Forelimb muscle (tissue), 1 donor: ENCODE data around the gene NUDT16L1. TPM values are rescaled to one million over a fixed set of nuclear protein-coding genes. Genes with fewer than 3 reads are reported as not detected.

Experiments
- DNase-seq: peaks from one replicate; pipeline ENCODE4 v3.0.0-alpha.2; 2013; ENCODE audit warnings: low read depth
- polyA plus RNA-seq: library from polyadenylated mRNA; unstranded; fragments of 120-200 nt; gene quantifications from one replicate; pipeline ENCODE4 v1.2.1, GENCODE V29; 2013; ENCODE audit not compliant: insufficient read length

The NUDT16L1 gene
- polyA plus RNA-seq, 1 donor: 23.3 TPM

DNA sequence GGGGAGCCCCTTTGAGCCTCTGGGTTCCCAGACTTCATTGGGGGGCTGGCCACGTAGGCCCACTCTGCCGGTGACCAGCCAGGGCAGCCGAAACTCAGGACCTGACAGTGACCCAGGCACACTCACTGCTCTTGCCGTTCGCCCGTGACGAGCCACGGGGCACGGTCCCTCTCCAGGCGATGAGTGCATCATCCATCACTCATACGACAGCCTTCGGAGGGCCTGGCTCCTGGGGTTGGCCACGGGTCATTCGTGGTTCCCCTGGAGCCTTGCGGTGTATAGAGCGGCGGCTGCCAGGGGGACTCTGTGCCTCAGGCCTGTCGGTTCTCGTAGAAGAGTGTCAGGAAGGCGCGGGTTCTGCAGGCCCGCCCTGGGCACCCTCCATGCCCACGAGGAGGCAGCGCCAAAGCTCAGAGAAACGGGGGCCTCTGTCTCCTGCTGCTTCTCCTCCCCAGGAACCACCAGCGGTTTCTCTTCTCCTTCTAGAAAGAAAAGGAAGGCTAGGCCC is 11.2 kb upstream of the NUDT16L1 start:
- DNase-seq: no peak

DNA sequence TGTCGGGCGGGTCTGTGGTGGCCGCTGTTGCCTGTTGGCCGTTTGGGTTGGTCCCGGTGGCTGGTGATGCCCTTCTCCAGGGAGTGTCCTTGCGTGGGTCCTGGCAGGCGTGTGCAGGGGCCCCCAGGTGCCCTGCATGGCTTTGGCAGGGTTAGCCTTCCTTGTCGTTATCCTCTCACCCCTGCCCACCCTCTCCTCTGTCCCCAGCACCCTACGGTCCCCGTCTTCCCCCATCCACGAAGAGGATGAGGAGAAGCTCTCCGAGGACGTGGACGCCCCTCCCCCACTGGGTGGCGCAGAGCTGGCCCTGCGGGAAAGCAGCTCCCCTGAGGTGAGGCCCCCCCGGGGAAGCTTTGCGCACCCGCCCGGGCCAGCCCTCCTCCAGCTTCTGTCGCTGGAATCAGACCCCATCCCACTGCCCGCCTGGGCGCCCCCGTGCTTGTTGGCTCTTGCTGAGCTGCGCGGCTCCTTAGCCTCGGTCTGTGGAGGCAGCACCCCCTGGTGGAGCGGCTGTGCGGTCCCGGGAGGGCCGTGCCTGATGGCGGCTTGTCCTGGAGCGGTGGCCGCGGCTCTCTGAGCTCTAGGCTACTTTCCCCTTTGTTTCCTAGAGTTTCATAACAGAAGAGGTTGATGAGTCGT is 10.6 kb upstream of the NUDT16L1 start:
- DNase-seq: no peak

DNA sequence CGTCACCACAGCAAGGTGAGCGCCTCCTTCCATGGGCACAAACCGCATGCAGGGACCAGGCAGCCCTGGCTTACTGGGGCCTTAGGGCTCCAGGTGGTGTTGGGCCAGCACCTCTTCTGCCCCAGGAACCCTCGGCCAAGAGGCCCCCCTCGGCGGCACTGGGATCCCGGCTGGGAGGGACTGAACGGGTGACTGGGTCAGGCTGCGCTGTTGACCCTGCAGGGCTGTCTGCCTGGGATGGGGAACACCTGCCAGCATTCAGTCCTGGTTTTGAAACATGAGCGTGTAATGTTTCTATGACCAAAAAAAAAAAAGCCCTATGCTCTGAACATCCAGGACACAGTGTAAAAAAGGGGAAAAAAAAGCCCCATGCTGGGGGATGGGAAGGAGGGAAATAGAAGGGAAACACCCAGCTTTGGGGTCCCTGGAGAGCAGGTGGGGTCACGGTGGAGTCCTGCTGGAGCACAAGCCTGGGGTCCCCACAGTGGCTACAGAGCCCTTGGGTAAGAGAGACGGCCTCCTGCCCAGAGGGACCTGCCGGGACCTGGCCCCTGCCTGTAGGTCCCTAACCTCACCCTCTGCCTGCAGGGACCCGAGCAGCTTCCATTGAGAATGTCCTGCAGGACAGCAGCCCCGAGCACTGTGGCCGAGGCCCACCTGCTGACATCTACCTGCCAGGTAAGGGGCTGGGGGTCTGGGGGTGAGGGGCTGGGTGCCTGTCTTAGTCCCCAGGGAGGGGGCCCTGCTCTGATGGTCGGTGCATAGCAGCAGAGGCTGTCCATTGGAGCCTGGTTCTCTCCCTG is 9.9 kb upstream of the NUDT16L1 start:
- DNase-seq: no peak

DNA sequence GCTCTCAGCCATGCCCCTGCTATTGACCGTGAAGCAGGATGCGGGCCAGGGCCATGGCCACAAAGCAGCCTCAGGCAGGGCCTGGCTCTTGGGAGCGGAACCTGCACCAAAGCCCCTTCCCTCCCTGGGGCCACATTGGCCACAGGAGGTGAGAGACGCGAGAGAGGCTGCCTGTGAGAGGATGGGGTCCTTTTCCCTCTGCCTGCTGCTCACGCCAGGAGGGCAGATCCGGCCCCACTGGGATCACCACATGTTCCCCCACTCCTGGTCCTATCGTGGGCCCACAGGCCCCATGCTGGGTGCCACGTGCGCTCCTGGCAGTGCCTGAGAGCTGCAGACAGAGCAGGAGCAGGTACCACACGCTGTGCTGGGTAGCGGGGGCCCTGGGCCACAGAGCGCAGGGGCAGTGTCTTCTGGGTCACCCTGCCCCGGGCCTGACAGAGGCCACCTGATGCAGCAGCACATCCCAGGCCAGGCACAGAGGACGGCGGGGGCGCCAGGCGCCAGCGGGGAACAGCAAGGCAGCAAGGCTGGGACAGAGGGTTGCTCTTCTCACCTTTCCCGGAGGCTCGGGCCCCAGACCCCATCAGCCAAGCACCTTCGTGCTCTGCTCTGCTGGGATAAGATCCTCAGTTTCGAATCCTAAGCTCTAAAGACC is 9.2 kb upstream of the NUDT16L1 start:
- DNase-seq: no peak

DNA sequence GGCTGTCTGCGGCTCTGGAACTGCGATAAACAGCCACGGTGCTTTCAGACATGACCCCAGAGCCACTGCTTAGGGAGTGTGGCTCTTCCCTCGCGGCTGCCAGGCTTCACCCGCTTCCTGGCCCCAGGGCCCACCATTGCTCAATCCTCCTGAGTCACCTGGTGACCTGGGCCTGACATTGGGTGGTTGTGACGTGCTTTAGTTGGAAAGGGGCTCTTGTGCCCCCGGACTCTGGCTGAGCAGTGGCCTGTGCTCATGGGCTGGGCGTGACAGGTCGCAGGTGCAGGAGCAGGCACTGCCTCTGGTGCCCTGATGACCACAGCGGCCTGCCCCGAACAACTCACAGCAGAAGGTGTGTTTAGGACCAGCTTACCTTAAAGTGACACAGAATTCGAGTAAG is 8.6 kb upstream of the NUDT16L1 start:
- DNase-seq: no peak

DNA sequence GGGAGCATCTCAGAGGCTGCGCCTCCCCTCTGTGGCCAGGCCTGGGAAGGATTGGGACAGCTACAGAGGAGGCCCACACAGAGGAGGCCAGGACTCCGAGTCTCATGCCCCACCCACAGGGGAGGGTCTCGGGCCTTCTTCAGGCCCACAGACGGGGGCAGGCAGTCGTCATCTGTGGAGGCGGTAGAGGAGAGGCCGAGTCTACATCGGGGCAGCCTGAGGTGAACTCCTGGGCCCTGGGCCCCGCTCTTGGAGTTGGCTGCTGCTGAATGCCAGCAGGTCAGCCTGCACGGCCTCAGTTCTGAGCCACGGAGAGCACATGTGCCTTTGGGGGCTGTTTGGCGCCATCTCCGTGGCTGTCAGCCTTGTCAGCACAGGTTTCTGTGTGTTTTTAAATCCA is 8.1 kb upstream of the NUDT16L1 start:
- DNase-seq: no peak

DNA sequence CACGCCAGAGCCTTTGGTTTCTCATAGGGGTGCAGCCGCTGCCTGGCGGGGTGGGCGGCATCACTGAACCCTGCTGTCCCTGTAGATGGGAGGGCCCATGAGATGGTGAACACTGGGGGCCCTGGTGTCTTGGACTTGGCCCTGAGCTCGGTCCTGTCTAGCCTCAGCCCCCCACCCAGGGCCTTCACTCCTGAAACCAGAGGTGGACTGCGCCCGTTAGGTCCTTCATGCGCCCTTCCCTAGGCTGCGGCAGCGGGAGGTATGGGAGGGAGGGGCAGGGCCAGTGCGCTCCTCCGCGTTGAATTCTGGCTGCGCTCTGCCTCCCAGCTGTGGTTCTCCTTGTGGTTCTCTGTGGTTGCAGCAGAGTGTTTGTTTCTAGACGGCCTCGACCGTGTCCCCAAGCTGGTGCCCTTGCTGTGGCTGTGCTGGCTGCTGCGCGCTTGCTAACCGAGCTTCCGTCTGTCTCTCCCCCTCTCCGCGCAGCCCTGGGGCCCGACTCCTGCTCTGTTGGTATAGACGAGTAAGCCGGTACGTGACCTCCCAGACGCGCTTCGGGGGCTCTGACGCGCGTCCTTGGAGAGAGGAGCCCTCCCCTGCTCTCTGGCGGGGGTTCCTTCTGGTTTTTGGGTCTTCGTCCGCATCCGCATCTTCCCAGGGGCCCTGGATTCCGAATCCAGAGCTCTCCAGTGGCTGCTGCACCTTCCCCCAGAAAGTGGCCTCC is 7.4 kb upstream of the NUDT16L1 start:
- DNase-seq: no peak

DNA sequence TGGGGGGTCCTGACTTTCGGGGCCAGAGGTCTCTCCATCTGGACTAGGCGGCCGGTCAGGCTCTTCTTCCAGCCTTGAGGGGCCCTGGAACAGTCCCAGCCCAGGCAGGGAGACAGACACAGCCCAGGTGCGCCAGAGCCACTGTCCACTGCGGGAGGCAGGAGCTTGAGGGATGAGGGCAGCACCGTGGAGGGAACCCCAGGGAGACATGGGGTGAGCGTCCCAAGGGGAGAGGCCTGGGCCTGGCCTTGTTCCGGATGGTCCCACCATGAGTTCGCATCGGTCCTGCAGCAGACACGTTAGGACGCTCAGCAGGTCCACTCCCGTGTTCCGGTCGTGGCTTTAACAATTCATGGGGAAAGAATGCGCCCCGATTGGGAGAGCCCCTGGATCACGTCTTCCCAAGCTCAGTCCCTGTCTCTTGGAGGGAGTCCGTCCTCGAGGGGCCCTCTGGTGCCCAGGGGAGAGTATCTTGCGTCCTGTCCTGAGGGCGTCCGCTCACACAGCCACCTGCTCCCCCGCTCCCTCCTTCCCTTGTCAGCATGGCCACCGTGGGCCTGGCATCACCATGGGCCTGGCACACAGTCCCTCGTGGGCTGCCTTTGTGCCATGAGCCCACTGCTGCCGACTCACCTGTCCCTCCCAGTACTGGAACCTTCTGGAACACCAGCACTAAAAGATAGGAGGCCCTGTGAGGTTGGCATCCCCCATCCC is 6.7 kb upstream of the NUDT16L1 start:
- DNase-seq: no peak

DNA sequence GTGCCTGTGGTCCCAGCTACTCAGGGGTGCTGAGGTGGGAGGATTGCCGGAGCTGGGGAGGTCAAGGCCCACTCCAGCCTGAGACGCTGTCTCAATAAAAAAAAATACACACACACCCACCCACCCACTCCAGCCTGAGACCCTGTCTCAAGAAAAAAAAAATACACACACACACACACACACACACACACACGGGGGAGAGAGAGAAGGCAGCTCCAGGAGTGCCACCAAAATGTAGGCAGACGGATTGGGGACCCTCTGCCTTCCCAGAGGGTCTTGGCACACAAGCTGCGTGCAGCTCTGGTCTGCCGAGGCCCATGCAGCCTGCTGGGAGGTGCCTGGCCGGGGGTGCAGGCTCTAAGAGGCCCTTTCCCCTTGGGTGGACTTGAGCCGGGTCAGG is 5.9 kb upstream of the NUDT16L1 start:
- no peak for DNase-seq

DNA sequence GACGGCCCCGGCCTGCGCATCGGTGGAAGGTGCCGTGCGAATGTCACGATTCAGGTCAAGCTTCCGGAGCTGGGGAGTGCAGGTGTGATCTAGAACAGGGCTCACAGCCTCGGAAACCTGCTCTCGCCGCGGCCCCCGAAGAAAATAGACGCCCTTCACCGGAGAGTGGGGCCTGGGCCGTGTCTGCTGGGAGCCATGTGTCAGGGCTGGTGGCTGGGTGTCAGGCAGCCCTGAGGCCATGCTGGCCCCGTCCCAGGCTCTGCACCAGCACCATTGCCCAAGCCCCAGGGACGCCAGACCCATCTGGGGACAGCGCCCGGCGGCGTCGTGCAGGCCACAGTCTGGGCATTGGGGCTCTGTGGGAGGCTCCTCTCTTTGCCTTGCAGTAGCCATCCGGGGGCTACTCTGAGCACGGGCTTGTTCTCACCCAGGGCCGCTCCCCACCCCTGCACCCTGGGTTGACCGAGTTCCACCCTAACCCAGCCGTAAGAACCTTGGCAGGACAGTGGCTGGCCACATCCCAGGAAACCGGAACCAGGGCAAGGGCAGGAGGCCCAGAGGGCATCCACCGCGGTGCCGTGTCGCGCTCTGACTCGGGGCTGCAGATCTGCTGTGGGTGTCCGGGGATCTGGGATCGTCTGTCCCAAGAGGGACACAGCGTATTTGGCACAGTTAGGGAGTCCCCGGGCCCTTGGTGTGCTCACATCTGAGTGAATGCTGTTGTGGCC is 5.3 kb upstream of the NUDT16L1 start:
- no peak for DNase-seq

DNA sequence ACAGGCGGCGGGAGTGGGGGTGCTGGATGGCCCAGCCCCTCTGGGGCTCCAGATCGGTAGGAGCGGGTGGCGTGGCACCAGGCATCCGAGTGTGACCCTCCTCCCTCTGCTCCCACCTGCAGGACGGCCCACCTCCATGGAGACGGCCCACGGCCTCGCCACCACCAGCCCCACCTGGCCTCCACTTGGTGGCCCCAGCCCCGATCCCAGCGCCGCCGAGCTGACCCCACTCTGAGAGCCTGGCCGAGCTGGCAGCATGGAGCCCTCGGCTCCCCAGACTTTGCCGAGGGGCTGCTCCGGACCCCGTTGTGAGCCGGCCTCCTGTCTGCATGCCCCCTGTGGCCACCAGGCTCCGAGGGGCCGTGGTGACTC is 4.7 kb upstream of the NUDT16L1 start:
- no peak for DNase-seq

DNA sequence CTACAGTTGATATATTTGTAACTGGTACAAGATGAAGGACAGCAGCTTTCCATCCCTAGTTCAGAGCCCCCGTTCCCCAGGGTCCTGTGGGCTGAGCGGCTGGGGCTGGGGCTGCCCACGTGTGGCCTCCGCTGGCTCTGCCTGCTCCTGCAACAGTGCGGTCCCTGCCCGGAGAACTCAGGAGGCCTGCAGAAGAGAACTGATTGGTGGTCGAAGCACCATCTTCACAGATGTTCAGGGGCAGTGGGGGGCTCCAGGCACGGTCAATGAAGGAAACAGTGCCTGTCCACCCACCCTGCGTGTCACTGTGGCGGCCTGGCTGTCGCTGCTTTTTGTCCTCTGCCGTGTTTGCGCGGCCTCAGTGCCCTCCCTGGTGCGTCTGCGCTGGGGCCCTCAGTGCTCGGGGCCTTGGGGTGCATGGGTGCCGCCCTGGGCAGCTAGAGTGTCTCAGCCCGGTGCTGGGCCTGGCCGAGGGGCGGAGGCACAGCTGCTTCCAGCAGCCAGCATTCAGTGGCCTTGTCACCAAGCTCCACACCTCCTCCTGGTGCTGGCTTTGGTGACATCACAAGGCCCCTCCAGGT is 4.2 kb upstream of the NUDT16L1 start:
- DNase-seq: no peak

DNA sequence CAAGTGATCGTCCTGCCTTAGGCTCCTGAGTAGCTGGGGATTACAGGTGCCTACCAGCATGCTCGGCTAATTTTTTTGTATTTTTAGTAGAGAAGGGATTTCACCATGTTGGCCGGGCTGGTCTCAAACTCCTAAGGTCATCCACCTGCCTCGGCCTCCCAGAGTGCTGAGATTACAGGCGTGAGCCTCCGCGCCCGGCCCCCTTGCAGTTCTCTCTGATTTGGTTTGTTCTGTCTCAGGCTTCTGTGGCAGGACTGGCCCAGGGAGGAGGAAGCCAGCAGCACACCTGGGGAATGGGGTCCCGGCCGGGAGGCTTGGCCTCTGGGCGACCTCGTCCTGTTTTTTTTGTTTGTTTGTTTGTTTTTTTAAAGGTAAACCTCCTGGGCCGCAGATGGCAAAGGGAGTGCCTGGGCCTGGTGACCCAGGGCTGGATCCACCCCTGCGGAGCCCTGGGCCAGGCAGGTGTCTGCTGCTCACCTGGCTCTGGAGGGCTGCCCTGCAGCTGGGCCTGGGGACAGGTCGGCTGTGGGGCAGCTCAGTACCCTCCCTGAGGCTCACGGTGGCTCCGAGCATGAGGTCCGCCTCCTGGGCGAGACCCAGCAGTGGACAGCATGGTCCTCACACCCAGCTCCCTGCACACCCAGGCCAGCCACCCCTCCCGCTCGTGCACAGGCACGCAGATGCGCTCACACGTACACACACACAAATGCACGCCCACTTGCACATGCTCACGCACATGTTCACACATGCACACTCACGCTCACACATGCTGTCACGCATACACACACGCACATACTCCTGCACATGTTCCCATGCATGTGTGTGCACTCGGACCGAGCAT is 3.3 kb upstream of the NUDT16L1 start:
- DNase-seq: no peak

DNA sequence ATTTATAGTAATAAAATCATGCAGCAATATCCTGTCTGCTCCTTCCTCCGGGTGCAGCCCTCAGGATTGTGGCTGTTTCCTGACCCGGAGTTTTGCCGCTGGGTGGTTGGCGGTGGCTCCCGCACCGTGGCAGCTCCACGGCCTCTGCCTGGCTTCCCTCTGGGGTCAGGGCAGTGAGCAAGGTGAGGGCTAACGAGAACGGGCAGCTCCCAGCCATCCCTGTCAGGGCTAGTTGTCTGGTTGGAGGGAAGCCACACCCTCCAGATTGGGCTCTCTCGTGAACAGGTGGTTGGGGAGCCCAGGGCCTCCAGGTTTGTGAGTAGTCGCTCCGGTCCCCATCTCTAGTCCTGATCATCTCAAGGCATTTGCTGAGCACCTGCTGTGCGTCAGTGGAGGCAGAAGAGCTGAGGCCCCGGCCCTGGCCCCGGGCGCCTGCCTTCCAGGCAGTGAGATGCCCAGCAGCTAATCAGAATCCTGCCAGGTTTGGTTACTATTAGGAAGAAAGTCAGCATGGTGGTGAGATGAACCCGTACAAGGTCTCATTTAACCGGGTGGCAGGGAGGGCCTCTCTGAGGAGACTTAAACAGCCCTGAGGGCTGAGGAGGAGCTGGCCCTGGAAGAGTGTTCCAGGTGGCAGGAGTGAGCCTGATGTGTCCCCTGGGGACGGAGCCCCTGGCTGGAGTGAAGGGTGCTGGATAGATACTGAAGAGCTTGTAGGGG is 2.3 kb upstream of the NUDT16L1 start:
- no peak for DNase-seq

DNA sequence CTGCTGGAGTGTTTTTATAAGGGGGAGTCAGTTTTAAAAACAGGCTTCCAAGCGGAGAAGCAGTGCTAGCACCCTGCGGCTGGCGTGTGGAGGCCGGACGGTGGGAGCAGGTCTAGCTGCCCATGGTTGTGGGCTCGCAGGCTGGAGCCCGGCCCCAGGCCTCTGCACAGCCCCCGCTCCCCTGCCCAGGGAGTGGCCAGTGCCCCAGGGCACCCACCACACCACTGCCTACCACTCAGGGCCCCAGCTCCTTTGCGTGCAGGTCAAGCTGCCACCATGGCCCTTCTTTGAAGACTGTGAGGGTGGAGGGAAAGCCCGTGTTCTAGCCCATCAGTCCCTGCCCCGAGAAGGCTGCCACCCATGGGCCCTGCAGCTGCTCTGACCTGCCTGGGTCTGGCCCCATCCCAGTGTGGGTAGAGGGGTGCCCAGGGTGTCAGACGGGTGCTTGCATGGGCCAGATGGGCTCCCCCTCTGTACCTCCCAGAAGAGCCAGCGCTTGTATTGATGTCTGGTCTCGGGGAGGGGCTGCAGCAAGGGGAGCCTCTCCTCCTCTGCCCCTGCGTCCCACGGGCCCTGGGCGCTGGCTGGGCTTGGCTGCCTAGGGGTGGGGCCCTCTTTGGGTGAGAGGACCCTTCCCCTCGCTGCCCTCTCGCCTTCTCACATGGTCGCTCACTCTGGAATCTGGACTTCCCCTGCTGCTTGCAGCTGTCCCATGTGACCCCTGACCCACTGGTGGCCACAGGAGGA is 1.5 kb upstream of the NUDT16L1 start:
- DNase-seq: no peak

DNA sequence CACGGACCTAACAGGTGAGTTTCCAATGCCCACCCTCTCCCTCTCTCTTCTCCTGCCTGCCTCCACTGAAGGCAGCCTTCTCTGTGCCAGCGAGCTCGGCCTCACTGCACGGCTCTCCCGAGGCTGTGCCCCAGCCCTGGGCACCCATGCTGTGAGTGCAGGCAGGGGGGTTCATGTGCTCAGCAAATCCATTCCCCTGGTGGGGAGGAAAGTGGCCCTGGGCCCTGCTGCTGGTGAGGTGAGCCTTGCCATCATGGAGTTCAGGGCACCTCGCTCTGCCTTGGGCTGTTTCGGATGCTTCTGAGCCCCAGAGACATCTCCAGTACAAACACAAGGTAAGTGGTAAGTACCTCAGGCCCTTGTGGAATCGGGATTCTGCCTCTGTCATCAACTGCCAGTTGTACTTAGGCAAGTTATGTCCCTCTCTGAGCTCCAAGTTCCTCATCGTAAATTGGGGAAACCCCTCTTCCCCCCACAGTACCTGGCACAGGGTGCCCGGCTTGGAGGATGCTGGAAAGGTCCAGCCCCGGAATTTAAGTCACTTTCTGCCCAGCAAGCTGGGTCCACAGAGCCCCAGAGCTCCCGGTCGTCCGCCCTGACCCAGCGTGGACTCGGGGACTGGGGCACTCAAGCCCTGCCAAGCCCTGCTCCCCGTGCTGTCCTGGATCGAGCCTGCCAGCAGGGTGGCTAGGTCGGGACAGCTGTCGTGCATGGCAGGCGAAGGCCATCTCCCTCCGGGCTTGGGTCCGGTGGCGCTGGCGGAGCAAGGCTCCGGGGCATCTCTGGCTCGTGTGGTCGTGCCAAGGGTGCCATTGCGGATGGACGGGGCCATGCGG is 684 bp upstream of the NUDT16L1 start:
- DNase-seq: no peak

DNA sequence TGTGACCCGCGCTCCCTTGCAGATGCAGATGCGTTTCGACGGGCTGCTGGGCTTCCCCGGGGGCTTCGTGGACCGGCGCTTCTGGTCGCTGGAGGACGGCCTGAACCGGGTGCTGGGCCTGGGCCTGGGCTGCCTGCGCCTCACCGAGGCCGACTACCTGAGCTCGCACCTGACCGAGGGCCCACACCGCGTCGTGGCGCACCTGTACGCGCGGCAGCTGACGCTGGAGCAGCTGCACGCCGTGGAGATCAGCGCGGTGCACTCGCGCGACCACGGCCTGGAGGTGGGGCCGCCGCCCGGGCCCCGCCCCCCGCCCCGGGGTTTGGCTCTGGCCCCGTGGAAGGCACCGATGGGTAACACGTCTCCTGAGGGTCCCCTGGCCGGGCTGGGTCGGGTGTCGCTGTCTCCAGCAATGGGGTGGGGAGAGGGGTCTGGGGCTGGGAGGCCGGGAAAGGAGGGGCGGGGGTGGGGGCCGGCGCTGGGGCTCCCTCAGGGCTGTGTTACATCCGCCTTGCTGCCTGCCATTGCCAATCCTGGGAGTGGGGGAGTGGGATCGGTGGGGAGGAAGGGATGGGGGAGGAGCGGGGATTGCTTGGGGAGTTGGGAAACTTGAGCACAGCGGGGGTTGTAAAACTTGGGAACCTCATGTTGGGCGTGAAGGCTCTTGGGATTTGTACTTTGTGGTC is 737 bp downstream of the NUDT16L1 start:
- peak; percentile 16 for DNase-seq
